HAP-1 (cell line): Measurements from ENCODE around the gene RELT.

Source experiments
- DNase-seq, 2 experiments: peaks; one replicate each; pipeline ENCODE4 v3.0.0-alpha.2; 2016 to 2020; ENCODE audit warnings: low spot score in 2 of 2
- H3K27me3 ChIP-seq: fragments of 250-450 bp; sonication (Bioruptor Pico); 2 replicates; pipeline ENCODE4 v1.5.1; 2020; ENCODE audit warnings: low read depth, mild to moderate bottlenecking, moderate library complexity
- H3K36me3 ChIP-seq: fragments of 250-450 bp; sonication (Bioruptor Pico); replicated peaks from 2 replicates; pipeline ENCODE4 v1.5.1; 2020; ENCODE audit warnings: mild to moderate bottlenecking
- H3K4me1 ChIP-seq: fragments of 250-450 bp; sonication (Bioruptor Pico); 2 replicates; pipeline ENCODE4 v1.5.1; 2020; ENCODE audit warnings: mild to moderate bottlenecking
- H3K4me3 ChIP-seq: fragments of 250-450 bp; sonication (Bioruptor Pico); 2 replicates; pipeline ENCODE4 v1.5.1; 2020; ENCODE audit warnings: mild to moderate bottlenecking, moderate library complexity
- H3K9me3 ChIP-seq: fragments of 250-450 bp; sonication (Bioruptor Pico); 2 replicates; pipeline ENCODE4 v1.5.1; 2020; ENCODE audit warnings: mild to moderate bottlenecking, moderate library complexity
- in situ Hi-C: fragments of 300-500 bp; cut with MboI; formaldehyde crosslinking; loops from 3 replicates; pipeline ENCODE4 v1.14.3; 2020; ENCODE audit warnings: low sequenced_read_pairs, inconsistent platforms, mixed read lengths

RELT gene

GRCh38 chr11:73403541-73403940 lies 27.3 kb downstream of the RELT start:
- H3K27me3 ChIP-seq = no peaks in the 10 kb centered on the region
- in situ Hi-C loops = loop anchor here (5.0 kb wide), 1 partner anchor 254 kb away; no protein-coding TSS in a partner anchor
- no peak for DNase-seq
- no peaks in the 10 kb centered on the region for H3K36me3 ChIP-seq
- H3K9me3 ChIP-seq = no peaks in the 10 kb centered on the region
- no peak overlapping the region for H3K4me3 ChIP-seq
- no peaks in the 10 kb centered on the region for H3K4me1 ChIP-seq

- in situ Hi-C loops = loop anchor here (5.0 kb wide), 1 partner anchor 253 kb away; no protein-coding TSS in a partner anchor
- Histone ChIP-seq H3K9me3 (no peaks in the 10 kb centered on the region), H3K4me3 (no peak overlapping the region), H3K36me3 (no peaks in the 10 kb centered on the region), H3K4me1 (no peaks in the 10 kb centered on the region), H3K27me3 (no peaks in the 10 kb centered on the region)
- peak; percentile 63 to 78 for DNase-seq
Measured at GRCh38 chr11:73404048-73404447, 27.8 kb downstream of the RELT start.

DNA sequence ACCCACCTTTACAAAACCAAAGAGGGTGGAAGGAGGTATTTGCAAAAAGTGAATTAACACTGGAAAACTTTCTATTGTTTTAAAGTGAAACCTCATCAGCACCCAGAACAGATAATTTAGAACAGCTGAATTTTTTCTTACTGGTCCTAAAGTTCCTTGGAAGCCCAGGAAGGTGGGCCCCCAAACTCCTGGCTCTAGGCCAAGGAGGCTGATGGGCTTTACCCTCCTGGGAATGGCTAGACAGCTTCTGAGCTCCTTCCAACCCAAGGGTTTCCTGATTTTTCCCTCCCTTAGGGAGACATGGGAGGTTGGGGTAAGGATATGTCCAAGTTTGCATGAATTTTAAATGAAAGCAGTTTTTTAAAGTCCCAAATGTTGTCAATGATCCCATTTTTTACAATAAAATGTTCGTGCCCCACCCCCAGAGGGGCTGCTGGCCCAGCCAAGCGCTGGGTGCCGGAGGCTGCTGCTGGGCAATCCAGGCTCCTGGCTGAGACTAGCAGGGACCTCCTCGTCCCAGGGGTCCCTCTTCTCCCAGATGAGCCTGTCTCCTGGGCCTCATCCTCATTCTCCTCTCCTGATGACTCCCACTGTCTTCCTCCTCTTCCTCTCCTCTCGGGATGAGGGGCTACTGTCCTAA lies 28.4 kb downstream of the RELT start:
- no peaks in the 10 kb centered on the region for H3K4me1 ChIP-seq
- H3K27me3 ChIP-seq = no peaks in the 10 kb centered on the region
- H3K4me3 ChIP-seq = no peak overlapping the region
- no peak for DNase-seq
- no peaks in the 10 kb centered on the region for H3K9me3 ChIP-seq
- H3K36me3 ChIP-seq = no peaks in the 10 kb centered on the region; the same call in 1 of the 2 replicates
- in situ Hi-C loops = loop anchor here (5.0 kb wide), 1 partner anchor 253 kb away; no protein-coding TSS in a partner anchor

DNA sequence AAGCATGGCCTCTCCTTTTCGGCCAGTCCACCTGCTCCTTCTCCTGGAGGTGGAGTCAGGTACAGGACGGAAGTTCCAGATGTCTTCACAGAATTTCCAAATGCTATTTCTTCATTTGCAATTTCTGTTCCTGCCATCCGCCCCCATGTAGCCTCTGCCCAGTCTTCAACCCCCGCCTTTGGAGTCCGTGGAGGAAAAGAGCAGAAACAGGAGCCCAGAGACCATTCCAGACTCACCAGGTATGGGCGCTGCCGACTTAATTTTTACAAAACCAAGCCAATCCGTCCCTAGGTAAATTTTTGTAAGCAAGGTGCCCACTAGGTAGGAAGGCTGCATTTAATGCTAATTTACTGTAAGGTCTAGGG lies 28.9 kb downstream of the RELT start:
- H3K36me3 ChIP-seq = no peaks in the 10 kb centered on the region; the same call in 1 of the 2 replicates
- H3K4me1 ChIP-seq = no peaks in the 10 kb centered on the region
- H3K9me3 ChIP-seq = no peaks in the 10 kb centered on the region
- no peak for DNase-seq
- no peak overlapping the region for H3K4me3 ChIP-seq
- in situ Hi-C loops = no loop called here
- no peaks in the 10 kb centered on the region for H3K27me3 ChIP-seq

GRCh38 chr11:73406131-73406530 lies 29.9 kb downstream of the RELT start:
- peaks cover 2% of the 10 kb centered on the region; the same call in 1 of the 2 replicates for H3K36me3 ChIP-seq
- in situ Hi-C loops = no loop called here
- H3K4me1 ChIP-seq = no peaks in the 10 kb centered on the region
- no peaks in the 10 kb centered on the region for H3K27me3 ChIP-seq
- no peak for DNase-seq
- no peaks in the 10 kb centered on the region for H3K9me3 ChIP-seq
- H3K4me3 ChIP-seq = no peak overlapping the region

- H3K4me3 ChIP-seq = no peak overlapping the region
- in situ Hi-C loops = no loop called here
- no peak for DNase-seq
- H3K9me3 ChIP-seq = no peaks in the 10 kb centered on the region
- no peaks in the 10 kb centered on the region for H3K27me3 ChIP-seq
- H3K36me3 ChIP-seq = peaks cover 2% of the 10 kb centered on the region; the same call in 1 of the 2 replicates
- no peaks in the 10 kb centered on the region for H3K4me1 ChIP-seq
Measured at GRCh38 chr11:73406619-73407018, 30.4 kb downstream of the RELT start.

DNA sequence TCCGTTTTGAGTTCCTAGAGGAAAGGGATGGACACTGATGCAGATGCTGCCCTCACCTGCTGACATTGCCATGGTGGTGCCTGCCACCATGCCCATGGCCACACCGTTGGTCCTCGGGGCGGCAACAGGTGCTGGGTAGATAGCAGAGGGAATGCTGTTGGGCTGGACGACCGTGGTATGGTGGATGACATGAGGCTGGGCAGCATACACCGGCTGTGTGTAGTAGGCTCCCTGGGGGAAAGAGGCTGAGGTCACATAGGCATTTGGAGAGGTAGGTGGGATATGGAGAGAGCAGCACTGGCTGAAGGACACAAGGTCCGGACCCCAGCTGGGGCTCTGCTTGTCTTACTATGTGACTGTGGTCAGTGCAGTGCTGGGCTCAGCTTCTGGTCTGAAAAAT lies 33.2 kb downstream of the RELT start:
- Histone ChIP-seq H3K9me3 (no peaks in the 10 kb centered on the region), H3K27me3 (no peaks in the 10 kb centered on the region), H3K4me1 (peaks cover 12% of the 10 kb centered on the region), H3K4me3 (no peak overlapping the region), H3K36me3 (peaks cover 2% of the 10 kb centered on the region; the same call in 1 of the 2 replicates)
- DNase-seq = no peak
- in situ Hi-C loops = no loop called here

DNA sequence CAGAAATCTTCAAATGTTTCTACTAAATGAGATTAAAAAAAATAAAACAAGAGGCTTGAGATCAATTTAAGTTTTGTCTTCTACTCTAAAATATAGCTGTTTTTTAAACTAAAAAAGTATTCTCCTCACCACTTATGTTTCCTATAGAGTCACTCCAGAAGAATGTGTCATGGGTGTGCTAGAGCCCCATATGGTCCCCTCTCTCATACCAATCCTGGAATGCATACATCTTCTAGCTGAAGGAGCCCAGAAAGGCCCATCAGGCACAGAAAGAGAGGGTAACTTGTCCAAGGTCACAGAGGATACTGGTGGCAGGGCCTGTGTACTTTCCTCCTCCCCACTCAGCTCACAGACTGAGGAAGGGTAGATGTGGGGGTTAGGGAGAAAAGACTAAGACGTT lies 34.4 kb downstream of the RELT start:
- Histone ChIP-seq H3K27me3 (no peaks in the 10 kb centered on the region), H3K4me3 (no peak overlapping the region), H3K4me1 (peaks cover 24% of the 10 kb centered on the region), H3K9me3 (no peaks in the 10 kb centered on the region), H3K36me3 (peaks cover 2% of the 10 kb centered on the region; the same call in 1 of the 2 replicates)
- no peak for DNase-seq
- in situ Hi-C loops = no loop called here

GRCh38 chr11:73411031-73411430 lies 34.8 kb downstream of the RELT start:
- Histone ChIP-seq H3K4me3 (no peak overlapping the region), H3K9me3 (no peaks in the 10 kb centered on the region), H3K36me3 (peaks cover 2% of the 10 kb centered on the region; the same call in 1 of the 2 replicates), H3K27me3 (no peaks in the 10 kb centered on the region), H3K4me1 (peaks cover 26% of the 10 kb centered on the region)
- no peak for DNase-seq
- in situ Hi-C loops = no loop called here

GRCh38 chr11:73412308-73412707 lies 36.1 kb downstream of the RELT start:
- Histone ChIP-seq H3K4me3 (no peak overlapping the region), H3K36me3 (peaks cover 2% of the 10 kb centered on the region; the same call in 1 of the 2 replicates), H3K9me3 (no peaks in the 10 kb centered on the region), H3K4me1 (peaks cover 35% of the 10 kb centered on the region), H3K27me3 (no peaks in the 10 kb centered on the region)
- in situ Hi-C loops = no loop called here
- peak; percentile 33 to 87 for DNase-seq

GRCh38 chr11:73413256-73413655 lies 37.1 kb downstream of the RELT start:
- H3K36me3 ChIP-seq = peaks cover 2% of the 10 kb centered on the region; the same call in 1 of the 2 replicates
- no peak for DNase-seq
- no peak overlapping the region for H3K4me3 ChIP-seq
- in situ Hi-C loops = no loop called here
- no peaks in the 10 kb centered on the region for H3K27me3 ChIP-seq
- peaks cover 35% of the 10 kb centered on the region for H3K4me1 ChIP-seq
- no peaks in the 10 kb centered on the region for H3K9me3 ChIP-seq

GRCh38 chr11:73414977-73415651 lies 38.9 kb downstream of the RELT start:
- H3K4me3 ChIP-seq = no peak overlapping the region
- DNase-seq = no peak
- no peaks in the 10 kb centered on the region for H3K9me3 ChIP-seq
- in situ Hi-C loops = no loop called here
- H3K4me1 ChIP-seq = peaks cover 35% of the 10 kb centered on the region
- 0 out of 2 replicates have a peak, but pooled peaks cover 2% of the 10 kb centered on the region for H3K36me3 ChIP-seq
- no peaks in the 10 kb centered on the region for H3K27me3 ChIP-seq

DNA sequence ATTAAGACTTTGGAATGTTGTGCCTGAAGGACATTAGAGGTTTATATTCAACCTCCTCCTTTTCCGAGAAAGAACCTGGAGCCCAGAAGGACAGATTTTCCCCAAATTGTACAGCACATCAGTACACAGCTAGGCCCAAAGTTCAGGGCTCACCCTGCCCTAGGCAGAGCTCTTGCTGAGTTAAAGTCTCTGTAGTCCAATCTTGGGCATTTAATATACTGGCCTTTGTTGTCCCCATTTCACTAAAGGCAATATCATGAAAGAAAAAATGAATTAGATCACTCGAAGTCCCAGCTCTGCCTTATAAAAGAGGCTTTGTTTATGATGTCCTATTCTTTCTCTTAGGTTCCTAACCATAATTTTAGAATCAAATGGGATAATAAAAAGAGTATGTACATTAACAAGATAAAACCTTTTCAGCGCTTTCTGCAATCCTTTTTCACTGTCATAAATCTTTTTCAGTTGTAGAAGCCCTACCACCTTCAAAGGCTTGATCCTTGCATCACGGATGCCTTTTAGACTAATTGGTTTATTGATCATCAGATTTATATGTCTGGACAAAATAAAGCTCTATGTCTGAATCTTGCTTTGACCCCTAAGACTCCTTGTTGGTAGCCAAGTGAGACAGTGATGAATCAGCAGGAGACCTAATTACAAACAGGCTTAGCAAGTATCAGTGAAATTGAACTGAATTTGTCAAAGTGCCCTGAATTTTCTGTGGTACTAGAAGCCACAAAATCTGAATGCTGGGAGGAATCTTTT lies 39.8 kb downstream of the RELT start:
- in situ Hi-C loops = no loop called here
- DNase-seq = peak; percentile 57 to 99

DNA sequence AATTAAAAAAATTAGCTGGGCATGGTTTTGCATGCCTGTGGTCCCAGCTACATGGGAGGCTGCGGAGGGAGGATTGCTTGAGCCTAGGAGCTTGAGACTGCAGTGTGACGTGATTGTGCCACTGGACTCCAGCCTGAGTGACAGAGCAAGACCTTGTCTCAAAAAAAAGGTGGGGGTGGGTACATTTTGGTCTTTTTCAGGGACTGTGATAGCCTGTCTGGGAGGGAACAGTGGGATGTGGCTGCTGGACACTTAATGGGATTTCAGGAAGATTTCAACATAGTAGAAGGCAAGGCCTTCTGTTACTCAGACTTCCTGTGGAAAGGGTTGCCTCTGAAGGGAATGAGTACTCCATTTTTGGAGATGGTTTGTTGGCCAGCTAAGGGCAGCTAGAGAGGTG lies 40.6 kb downstream of the RELT start:
- Histone ChIP-seq H3K4me1 (peaks cover 35% of the 10 kb centered on the region), H3K27me3 (no peaks in the 10 kb centered on the region), H3K4me3 (no peak overlapping the region), H3K36me3 (no peaks in the 10 kb centered on the region), H3K9me3 (no peaks in the 10 kb centered on the region)
- no peak for DNase-seq
- in situ Hi-C loops = no loop called here

More for the DNA sequence above, 39.8 kb downstream of the RELT start:
- H3K4me3 ChIP-seq = no peak overlapping the region
- no peaks in the 10 kb centered on the region for H3K27me3 ChIP-seq
- H3K9me3 ChIP-seq = no peaks in the 10 kb centered on the region
- H3K4me1 ChIP-seq = peaks cover 35% of the 10 kb centered on the region
- H3K36me3 ChIP-seq = no peaks in the 10 kb centered on the region
